ENCODE data around the gene IMMP2L.

Gene IMMP2L

GRCh38 chr7:111192614-111193413 lies 369.5 kb downstream of the IMMP2L start:
- Mint-ChIP-seq H3K9me3 (no peaks in the 10 kb centered on the region), H3K27me3 (ENCODE audit: low read depth) (no peaks in the 10 kb centered on the region), H3K4me3 (no peak overlapping the region), H3K4me1 (no peaks in the 10 kb centered on the region), H3K27ac (no peak overlapping the region), H3K36me3 (ENCODE audit: low read depth) (no peaks in the 10 kb centered on the region)
- no peak for TF ChIP-seq CTCF (IDR thresholded peaks at IDR 0.05; ENCODE audit: unreplicated experiment in 3 of 3)

GRCh38 chr7:111190804-111191203 lies 371.5 kb downstream of the IMMP2L start:
- no peaks in the 10 kb centered on the region for H3K36me3 Mint-ChIP-seq (ENCODE audit: low read depth)
- no peaks in the 10 kb centered on the region for H3K27me3 Mint-ChIP-seq (ENCODE audit: low read depth)
- H3K9me3 Mint-ChIP-seq: no peaks in the 10 kb centered on the region
- H3K27ac Mint-ChIP-seq: no peak overlapping the region
- no peak for TF ChIP-seq CTCF (IDR thresholded peaks at IDR 0.05; ENCODE audit: unreplicated experiment in 3 of 3)
- H3K4me1 Mint-ChIP-seq: no peaks in the 10 kb centered on the region
- H3K4me3 Mint-ChIP-seq: no peak overlapping the region

DNA sequence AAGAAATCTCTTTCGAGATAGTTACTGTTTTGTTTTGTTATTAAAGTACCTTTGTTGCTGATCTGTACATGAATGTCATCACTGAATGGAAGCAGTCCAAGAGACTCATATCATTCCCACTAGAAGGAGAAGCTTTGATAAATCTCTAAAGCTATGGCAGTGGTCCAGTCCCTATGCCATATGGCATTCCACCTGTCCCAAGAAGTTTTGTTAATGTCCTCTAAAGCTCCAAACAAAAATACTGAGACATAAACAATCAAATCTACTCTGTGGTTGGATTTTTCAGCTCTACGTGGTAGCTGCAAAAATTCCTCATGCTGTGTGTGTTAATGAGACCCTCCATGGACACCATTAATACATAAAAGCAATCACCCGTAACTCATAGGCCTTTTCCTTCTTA lies 377.3 kb downstream of the IMMP2L start:
- Mint-ChIP-seq H3K4me3 (no peak overlapping the region), H3K27me3 (ENCODE audit: low read depth) (no peaks in the 10 kb centered on the region), H3K9me3 (peaks cover 3% of the 10 kb centered on the region), H3K36me3 (ENCODE audit: low read depth) (peaks cover 3% of the 10 kb centered on the region), H3K27ac (no peak overlapping the region), H3K4me1 (peaks cover 5% of the 10 kb centered on the region)
- TF ChIP-seq CTCF (IDR thresholded peaks at IDR 0.05; ENCODE audit: unreplicated experiment in 3 of 3): no peak

DNA sequence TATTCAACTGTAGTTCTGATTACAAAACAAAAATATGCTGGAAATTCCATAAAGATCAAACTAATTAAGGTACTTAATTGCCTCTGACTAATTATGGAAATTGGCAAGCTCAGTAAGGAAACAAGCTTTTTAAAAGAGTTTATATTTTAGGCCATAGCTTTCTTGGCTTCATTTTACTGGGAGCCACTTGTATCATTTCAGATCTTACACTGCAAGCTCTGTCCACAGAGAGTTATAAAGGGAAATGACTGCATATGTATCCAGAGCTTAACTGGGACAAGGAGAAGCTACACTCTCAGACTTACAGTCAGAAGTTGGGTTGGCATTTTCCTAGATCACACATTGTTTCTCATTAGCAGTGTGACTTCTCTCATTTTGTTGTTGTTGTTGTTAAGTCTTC lies 379.0 kb downstream of the IMMP2L start:
- Mint-ChIP-seq H3K9me3 (peaks cover 8% of the 10 kb centered on the region), H3K27me3 (ENCODE audit: low read depth) (no peaks in the 10 kb centered on the region), H3K4me1 (peaks cover 5% of the 10 kb centered on the region), H3K4me3 (no peak overlapping the region), H3K27ac (no peak overlapping the region), H3K36me3 (ENCODE audit: low read depth) (peaks cover 6% of the 10 kb centered on the region)
- no peak for TF ChIP-seq CTCF (IDR thresholded peaks at IDR 0.05; ENCODE audit: unreplicated experiment in 3 of 3)

GRCh38 chr7:111180338-111180737 lies 382.0 kb downstream of the IMMP2L start:
- no peak overlapping the region for H3K4me3 Mint-ChIP-seq
- H3K36me3 Mint-ChIP-seq (ENCODE audit: low read depth): peaks cover 6% of the 10 kb centered on the region
- H3K27ac Mint-ChIP-seq: no peak overlapping the region
- no peak for TF ChIP-seq CTCF (IDR thresholded peaks at IDR 0.05; ENCODE audit: unreplicated experiment in 3 of 3)
- no peaks in the 10 kb centered on the region for H3K27me3 Mint-ChIP-seq (ENCODE audit: low read depth)
- H3K4me1 Mint-ChIP-seq: peaks cover 5% of the 10 kb centered on the region
- H3K9me3 Mint-ChIP-seq: peaks cover 11% of the 10 kb centered on the region

DNA sequence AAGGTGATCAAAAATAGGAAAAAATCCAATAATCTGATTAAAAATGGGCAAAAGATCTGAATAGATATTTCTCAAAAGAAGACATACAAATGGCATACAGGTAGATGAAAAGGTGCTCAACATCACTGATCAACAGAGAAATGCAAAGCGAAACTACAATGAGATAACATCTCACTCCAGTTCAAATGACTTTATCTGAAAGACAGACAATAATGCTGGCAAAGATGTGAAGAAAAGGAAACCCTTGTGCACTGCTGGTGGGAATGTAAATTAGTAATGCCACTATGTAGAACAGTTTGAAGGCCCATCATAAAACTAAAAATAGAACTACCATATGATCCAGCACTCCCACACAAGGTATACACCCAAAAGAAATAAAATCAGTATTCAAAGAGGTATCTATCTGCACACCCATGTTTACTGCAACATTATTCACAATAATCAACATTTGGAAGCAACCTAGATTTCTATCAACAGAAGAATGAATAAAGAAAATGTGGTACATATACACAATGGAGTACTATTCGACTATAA lies 386.3 kb downstream of the IMMP2L start:
- Mint-ChIP-seq H3K27ac (no peak overlapping the region), H3K4me3 (no peak overlapping the region), H3K9me3 (peaks cover 11% of the 10 kb centered on the region), H3K36me3 (ENCODE audit: low read depth) (peaks cover 4% of the 10 kb centered on the region), H3K4me1 (peaks cover 12% of the 10 kb centered on the region), H3K27me3 (ENCODE audit: low read depth) (no peaks in the 10 kb centered on the region)
- no peak for TF ChIP-seq CTCF (IDR thresholded peaks at IDR 0.05; ENCODE audit: unreplicated experiment in 3 of 3)
